CD4-positive, alpha-beta T cell treated with Interleukin-4 for 1 hour (primary cell): ENCODE results near the gene ZC3H13.

ENCODE experiments used
- DNase-seq, 2 donors: peaks; one replicate each; pipeline ENCODE4 v3.0.0-alpha.2; 2020 to 2022

ZC3H13 gene, protein sequence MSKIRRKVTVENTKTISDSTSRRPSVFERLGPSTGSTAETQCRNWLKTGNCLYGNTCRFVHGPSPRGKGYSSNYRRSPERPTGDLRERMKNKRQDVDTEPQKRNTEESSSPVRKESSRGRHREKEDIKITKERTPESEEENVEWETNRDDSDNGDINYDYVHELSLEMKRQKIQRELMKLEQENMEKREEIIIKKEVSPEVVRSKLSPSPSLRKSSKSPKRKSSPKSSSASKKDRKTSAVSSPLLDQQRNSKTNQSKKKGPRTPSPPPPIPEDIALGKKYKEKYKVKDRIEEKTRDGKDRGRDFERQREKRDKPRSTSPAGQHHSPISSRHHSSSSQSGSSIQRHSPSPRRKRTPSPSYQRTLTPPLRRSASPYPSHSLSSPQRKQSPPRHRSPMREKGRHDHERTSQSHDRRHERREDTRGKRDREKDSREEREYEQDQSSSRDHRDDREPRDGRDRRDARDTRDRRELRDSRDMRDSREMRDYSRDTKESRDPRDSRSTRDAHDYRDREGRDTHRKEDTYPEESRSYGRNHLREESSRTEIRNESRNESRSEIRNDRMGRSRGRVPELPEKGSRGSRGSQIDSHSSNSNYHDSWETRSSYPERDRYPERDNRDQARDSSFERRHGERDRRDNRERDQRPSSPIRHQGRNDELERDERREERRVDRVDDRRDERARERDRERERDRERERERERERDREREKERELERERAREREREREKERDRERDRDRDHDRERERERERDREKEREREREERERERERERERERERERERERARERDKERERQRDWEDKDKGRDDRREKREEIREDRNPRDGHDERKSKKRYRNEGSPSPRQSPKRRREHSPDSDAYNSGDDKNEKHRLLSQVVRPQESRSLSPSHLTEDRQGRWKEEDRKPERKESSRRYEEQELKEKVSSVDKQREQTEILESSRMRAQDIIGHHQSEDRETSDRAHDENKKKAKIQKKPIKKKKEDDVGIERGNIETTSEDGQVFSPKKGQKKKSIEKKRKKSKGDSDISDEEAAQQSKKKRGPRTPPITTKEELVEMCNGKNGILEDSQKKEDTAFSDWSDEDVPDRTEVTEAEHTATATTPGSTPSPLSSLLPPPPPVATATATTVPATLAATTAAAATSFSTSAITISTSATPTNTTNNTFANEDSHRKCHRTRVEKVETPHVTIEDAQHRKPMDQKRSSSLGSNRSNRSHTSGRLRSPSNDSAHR (N-terminal part only)

GRCh38 chr13:46052319-46053161 lies at the start of gene ZC3H13:
TSS of gene ZC3H13 (minus strand) at chr13:46052746. CDS start at chr13:46045507, 7,239 bp downstream.
- peak; percentile 94 for DNase-seq

GRCh38 chr13:46102255-46102605 lies 49.7 kb upstream of the ZC3H13 start:
- DNase-seq = no peak

DNA sequence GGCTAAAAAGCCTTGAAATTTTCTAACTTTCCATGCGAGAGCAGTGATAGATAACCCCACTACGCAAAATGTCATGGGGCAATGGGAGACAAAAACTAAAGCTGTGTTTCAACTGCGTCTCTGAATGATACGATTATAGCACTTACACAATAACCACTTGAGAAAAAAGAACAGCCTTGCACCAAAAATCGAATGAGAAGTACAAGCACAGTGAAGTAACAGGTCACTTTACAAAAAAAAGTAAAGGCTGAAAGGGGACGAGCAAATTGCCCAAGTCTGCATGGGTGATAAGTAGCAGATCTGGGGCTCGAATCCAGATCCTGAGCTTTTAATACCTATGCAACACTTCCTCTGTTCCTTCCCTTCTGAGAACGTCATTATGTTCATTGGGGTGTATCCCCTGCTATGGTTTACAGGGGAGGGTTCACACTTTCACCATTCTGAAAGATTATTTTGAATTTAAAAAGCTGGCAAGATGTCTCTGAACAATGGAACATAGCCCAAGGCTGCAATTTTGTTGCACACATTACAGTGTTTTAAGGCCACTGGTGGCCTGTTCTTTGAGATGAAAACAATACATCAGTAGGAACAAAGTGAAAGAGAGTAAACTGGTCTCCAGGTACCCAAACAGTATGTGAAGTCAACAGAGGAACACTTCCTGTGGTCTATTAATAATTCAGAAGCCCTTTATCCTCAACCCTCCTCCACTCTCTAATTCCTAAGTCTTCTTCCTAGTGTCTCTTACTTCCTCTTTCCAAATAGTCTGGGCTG lies 49.1 kb upstream of the ZC3H13 start:
- DNase-seq = no peak

DNA sequence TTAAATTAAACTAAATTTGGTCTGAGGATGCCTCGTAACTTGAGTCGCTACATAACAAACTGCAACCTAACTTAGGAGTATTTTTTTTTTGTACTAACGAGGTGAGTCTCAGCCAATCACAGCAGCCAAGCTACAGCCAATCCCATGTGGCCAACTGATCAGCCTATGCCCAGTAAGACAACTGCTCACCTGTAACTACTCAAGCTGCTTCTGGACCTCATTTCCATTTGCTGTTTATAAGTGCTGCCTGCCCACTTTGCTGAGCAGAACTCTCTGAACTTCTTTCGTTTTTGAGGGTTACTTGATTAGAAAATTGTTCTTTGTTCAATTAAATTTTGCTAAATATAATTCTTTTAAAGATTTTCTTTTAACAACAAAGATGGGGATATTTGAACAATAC lies 48.5 kb upstream of the ZC3H13 start:
- DNase-seq = no peak

DNA sequence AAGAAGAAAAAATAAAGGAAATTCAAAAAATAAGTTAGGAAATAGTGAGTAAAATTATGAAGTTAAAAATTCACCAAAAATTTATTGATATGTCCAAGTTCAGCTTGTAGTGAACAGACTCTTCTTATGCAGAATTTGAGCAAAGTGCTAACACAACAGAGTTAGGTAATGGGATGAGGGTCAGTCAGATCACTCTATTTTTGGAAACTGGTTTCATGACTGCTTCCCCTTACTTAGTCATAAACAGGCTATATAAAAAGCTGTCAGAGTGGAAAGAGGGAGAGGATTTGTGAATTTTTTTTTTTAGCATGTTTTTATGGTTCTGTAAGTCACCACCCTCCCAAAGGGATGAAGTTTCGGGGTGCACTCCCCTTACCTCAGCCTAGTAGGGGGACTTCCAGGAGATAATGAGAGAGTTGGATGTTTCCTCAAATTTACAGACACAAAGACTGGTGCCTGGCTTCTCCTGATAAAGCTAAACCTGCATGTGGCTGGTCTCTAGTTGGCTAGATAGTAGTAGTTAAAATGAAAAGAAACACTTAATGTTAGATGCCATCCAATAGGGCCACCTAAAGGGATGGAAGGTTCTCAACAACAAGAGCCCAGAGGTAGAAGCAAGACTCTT lies 47.8 kb upstream of the ZC3H13 start:
- no peak for DNase-seq

DNA sequence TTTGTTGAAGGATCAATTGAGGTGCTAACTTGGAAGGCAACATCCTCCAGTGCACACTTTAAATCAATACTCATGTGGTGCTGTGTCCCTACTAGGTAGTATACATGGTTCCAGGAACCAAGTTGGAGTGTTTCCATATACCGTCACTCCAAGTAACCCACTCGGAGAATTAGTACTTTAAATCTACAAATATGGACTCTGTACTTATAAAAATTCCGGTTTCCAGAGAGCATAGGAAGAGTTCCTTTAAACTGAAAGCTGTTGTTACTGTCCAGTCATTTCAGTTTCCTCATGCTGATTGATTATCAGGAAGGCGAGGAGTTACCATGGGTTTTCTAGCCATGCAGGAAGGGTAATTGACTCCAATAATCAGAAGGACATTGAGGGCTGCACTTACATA lies 45.1 kb upstream of the ZC3H13 start:
- no peak for DNase-seq

DNA sequence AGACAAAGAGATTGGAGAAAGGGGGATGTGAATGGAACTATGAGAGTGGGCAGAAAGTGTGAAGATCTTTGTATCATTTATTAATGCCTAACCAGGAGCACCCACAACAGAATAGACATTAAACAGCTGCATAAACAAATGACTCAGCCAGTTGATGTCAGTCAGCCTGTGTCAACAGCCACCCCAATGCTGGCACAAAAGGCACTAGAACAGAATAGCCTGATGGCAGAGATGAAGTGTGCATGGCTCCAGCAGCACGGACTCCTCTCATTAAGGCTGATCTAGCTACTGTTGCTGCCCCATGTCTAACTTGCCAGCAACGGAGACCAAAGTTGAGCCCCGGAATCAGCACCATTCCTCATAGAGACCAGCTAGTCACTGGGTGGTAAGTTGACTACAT lies 44.5 kb upstream of the ZC3H13 start:
- DNase-seq = no peak

- DNase-seq = no peak
Observed at GRCh38 chr13:46094478-46094877, 41.9 kb upstream of the ZC3H13 start.

DNA sequence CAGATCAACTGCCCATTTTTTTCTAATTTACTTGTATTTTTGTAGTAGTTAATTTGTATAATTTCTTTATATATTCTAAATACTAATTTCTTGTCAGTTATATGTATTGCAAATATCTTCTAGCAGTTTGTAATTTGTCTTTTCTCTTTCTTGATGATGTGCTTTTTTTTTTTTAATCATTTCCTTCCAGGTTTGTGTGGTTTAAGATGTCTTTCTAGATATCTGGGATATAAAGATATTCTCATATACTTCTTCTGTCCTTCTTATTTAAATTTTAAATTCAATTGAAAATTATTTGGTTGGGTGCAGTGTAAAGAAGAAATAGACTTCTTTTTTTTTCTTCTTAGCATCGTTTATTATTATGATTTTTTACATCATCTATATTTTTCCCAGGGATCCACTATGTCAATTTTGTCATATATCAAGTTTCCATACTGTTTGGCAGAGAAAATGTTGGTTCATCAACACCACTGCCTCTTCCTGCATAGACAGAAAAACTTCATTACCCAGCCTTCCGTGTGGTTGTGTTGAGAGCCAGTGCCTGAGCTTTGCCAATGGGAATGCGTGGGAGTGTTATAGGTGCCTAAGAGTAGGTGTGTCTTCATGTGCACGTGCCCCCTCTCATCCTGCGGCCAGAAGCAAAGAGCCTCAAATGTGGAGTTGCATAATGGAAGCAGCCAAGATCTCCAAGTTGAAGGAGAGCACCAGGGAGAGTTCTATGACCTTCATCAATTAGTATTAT lies 36.4 kb upstream of the ZC3H13 start:
- no peak for DNase-seq

- no peak for DNase-seq
Observed at GRCh38 chr13:46087481-46087880, 34.9 kb upstream of the ZC3H13 start.

- no peak for DNase-seq
Observed at GRCh38 chr13:46086985-46087384, 34.4 kb upstream of the ZC3H13 start.

- no peak for DNase-seq
Observed at GRCh38 chr13:46086421-46086922, 33.9 kb upstream of the ZC3H13 start.

DNA sequence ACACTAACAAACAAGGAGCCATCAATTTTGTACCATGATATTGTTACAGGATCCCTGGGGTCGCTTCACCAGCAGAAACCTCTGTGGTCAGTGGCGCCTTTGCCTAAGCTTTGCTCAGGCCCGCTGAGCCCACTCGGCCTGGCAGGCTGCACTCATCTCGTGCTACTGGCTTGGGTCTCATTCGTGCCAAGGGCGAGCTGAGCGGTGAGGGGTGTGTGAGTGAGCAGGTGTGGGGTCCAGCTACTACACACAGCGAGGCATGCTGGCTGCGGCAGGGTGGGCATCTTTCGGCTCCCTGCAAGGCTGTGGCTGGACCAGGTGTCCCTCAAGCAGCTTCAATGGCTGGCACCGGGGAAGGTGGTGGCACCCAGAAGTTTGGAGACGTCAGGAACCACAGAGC lies 33.2 kb upstream of the ZC3H13 start:
- DNase-seq = no peak

DNA sequence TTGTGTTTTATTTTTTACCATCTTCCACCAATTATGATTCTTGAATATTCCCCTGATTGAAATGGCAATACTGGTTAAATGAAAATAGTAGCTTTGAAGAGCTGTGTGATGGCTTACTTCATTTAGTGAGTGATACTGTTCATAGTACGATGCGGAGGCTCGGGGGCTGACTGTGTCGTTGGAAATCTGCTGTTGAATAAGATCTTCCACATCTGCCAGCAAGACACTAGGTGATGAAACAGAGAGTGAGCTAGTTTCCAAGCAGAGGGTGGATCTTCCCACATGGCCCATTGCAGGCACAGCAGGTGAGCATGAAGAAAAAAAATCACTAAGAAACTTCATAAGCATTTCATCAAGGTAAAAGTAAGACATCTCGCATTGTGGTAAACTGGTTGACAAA lies 29.8 kb upstream of the ZC3H13 start:
- no peak for DNase-seq

- peak in 1 of 2 donors; percentile 10 for DNase-seq
Observed at GRCh38 chr13:46079770-46080169, 27.2 kb upstream of the ZC3H13 start.

DNA sequence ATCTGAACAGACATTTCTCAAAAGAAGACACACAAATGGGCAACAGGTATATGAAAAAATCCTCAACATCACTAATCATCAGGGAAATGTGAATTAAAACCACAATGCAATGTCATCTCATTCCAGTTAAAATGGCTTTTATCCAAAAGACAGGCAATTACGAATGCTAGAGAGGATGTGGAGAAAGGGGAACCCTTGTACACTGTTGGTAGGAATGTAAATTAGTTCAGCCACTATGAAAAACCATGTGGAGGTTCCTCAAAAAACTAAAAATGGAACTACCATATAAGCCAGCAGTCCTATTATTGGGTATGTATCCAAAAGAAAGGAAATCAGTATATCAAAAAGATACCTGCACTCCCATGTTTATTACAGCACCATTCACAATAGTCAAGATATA lies 24.7 kb upstream of the ZC3H13 start:
- DNase-seq = no peak

GRCh38 chr13:46076827-46077226 lies 24.3 kb upstream of the ZC3H13 start:
- DNase-seq = no peak

- no peak for DNase-seq
Observed at GRCh38 chr13:46075811-46076210, 23.3 kb upstream of the ZC3H13 start.

DNA sequence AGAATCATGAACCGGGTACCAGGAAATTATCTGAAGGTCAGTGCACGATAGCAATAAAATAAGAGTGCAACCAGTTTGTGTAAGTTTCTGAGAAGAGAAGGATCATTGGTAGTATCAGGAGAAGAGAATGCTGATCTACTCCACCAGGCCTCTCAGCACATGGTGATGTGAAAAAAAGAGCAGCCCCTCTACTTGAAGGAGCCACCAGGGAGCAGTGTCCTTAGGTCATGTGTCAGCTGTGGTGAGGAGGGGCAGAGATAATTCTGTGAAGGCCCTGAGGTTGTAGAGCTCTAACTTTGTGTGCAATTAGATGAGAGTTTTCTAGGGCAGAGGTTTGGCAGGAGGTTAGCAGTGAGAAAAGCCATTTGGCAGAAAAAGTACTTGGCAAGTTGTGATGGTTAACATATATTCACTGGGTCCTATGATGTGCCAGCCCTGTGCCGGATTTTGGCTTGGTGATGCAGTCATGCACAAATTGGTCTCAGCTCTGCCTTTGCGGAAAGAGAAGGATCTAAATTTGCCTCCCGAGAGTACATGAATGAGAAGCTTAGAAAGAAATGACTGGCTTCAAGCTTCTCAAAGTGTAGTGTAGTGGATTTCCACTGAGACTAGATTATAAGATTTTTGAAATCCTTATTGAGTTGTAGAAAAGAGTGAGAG lies 19.2 kb upstream of the ZC3H13 start:
- DNase-seq = no peak

- no peak for DNase-seq
Observed at GRCh38 chr13:46063292-46063691, 10.7 kb upstream of the ZC3H13 start.
